BJ (cell line): ENCODE measurements around the gene PRSS1. TPM values are rescaled to one million over a fixed set of nuclear protein-coding genes. Genes with fewer than 3 reads are reported as not detected.

Experiments
- CTCF ChIA-PET: fragments of 350-600 bp; formaldehyde crosslinking; extraction: SDS; loops from one replicate; lab custom pipeline; 2021; ENCODE audit warnings: antibody characterized with exemption, inconsistent platforms; lab: Yijun Ruan, JAX
- POLR2A ChIA-PET: fragments of 300-600 bp; sonication (Branson Sonifier 250); formaldehyde crosslinking; extraction: SDS; loops from one replicate; lab custom pipeline; 2021; ENCODE audit warnings: antibody characterized with exemption; lab: Charles Lee
- DNase-seq: peaks from one replicate; pipeline ENCODE4 v3.0.0-alpha.2; 2011; ENCODE audit warnings: low read depth
- H3K27me3 ChIP-seq: 2 replicates; pipeline ENCODE4 v1.6.0; 2011; ENCODE audit warnings: low read length; ENCODE audit not compliant: control insufficient read depth, insufficient read depth
- H3K36me3 ChIP-seq: 2 replicates; pipeline ENCODE4 v1.5.1; 2011; ENCODE audit warnings: low read length; ENCODE audit not compliant: control insufficient read depth, insufficient read depth
- H3K4me3 ChIP-seq: 2 replicates; pipeline ENCODE4 v1.5.1; 2011; ENCODE audit warnings: low read depth, mild to moderate bottlenecking, control low read depth, low read length
- CTCF ChIP-seq: IDR thresholded peaks from 2 replicates; pipeline ENCODE4 v1.5.1; 2011; ENCODE audit warnings: low read depth, mild to moderate bottlenecking, control low read depth, inconsistent platforms, low read length, moderate library complexity; ENCODE audit not compliant: insufficient read depth
- polyA plus RNA-seq: library from polyadenylated mRNA; depleted of rRNA; stranded (reverse); fragments of >200 nt; gene quantifications from 2 replicates; pipeline ENCODE4 v1.2.3, GENCODE V29; 2011

Gene PRSS1
- polyA plus RNA-seq, 1 experiment: not detected

GRCh38 chr7:142718313-142718712 is 31.0 kb upstream of the PRSS1 start:
- no peak for DNase-seq
- Histone ChIP-seq H3K27me3 (peaks cover 10% of the 10 kb centered on the region), H3K36me3 (no peaks in the 10 kb centered on the region), H3K4me3 (no peak overlapping the region)
- no peak for TF ChIP-seq CTCF
- CTCF ChIA-PET: no interaction called here
- POLR2A ChIA-PET: no interaction called here

DNA sequence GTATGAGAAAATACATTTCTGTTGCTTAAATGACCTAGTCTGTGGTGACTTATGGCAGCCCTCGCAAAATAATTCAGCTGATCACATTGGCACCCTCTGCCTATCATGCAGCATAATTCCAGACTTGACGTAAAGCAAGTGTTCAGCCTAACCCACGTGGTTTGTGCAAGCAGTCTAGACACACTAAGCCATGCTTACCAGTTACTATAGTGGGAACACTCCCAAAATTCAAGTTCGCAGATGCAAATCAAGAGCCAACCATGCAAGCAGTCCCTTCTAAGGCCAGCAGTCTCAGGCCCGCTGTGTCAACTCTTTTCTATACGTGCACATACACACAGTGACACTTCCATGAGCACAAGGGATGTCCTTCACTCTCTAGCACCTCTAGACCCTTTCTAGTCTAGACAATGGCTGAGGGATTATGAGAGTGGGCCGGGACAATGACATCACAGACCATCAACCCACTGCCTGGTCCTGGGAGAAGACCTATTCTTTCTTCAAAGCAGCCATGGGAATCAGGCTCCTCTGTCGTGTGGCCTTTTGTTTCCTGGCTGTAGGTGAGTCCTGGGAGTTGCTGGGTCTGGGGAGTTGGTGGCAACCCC is 29.0 kb upstream of the PRSS1 start:
- CTCF ChIA-PET: interaction anchor here (0.6 kb wide), 1 partner anchor 65 kb away, joined by 3 read pairs; no protein-coding TSS in a partner anchor
- POLR2A ChIA-PET: no interaction called here

GRCh38 chr7:142720986-142721385 is 28.3 kb upstream of the PRSS1 start:
- ChIA-PET POLR2A (no interaction called here), CTCF (no interaction called here)
- H3K36me3 ChIP-seq: no peaks in the 10 kb centered on the region
- H3K27me3 ChIP-seq: peaks cover 6% of the 10 kb centered on the region
- no peak for TF ChIP-seq CTCF
- H3K4me3 ChIP-seq: no peak overlapping the region
- DNase-seq: no peak

More for the DNA sequence above, 29.0 kb upstream of the PRSS1 start:
- H3K36me3 ChIP-seq: no peaks in the 10 kb centered on the region
- TF ChIP-seq CTCF: no peak
- no peak overlapping the region for H3K4me3 ChIP-seq
- DNase-seq: no peak
- peaks cover 6% of the 10 kb centered on the region for H3K27me3 ChIP-seq

DNA sequence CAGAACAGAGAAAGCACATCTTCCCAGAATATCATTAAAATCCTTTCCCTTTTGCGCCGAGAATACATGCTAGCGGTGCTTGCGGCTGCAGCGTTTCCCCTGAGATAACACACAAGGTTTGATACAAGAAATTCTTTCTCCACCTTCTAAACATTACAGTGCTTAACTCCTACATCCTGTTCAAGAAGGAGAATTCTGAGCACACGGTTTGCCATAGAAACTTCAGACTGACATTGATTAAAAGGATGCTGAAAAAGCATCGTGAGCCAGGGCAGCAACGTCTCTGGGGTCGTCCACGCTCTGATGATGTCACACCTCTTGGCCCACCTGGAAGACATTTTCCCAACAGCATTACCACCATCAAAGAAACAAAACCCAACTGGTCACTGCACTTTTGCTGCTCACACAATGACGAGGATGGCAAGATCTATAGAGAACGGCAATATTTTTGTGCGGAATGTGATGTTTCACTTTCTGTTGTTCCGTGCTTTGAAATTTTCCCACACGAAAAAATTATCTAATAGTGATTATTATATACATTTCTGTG is 27.0 kb upstream of the PRSS1 start:
- no peak for TF ChIP-seq CTCF
- DNase-seq: no peak
- ChIA-PET POLR2A (no interaction called here), CTCF (no interaction called here)
- H3K4me3 ChIP-seq: no peak overlapping the region
- H3K27me3 ChIP-seq: peaks cover 6% of the 10 kb centered on the region
- H3K36me3 ChIP-seq: no peaks in the 10 kb centered on the region

DNA sequence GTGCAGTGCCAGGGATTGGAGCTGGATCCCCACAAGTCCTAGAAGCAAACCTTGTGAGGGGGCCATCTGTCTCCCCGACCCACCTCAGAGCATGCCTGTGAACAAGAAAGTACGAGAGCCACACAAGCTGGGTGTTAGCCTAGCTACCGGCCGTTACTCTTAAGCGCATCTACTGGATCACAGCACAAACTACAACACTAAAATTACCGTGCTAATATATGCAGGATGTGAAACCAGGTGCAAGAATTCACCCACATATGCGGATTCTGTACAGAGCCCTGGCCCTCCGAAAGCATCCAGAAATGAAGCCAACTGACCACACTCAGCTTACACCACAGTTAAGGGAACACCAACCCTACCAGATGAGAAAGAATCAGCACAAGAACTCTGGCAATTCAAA is 16.0 kb upstream of the PRSS1 start:
- Histone ChIP-seq H3K27me3 (no peaks in the 10 kb centered on the region), H3K4me3 (no peak overlapping the region), H3K36me3 (no peaks in the 10 kb centered on the region)
- TF ChIP-seq CTCF: no peak
- DNase-seq: no peak
- CTCF ChIA-PET: no interaction called here
- POLR2A ChIA-PET: no interaction called here
